Panc1 (cell line): ENCODE data around the gene DDB1.

Experiments
- POLR2AphosphoS5 ChIP-seq: IDR thresholded peaks from 2 replicates; pipeline ENCODE4 v1.6.1; 2012; ENCODE audit warnings: mild to moderate bottlenecking, low read depth, low read length, moderate library complexity
- SIN3A ChIP-seq: IDR thresholded peaks from 2 replicates; pipeline ENCODE4 v1.6.1; 2012; ENCODE audit warnings: low read depth, mild to moderate bottlenecking, low read length, moderate library complexity, borderline replicate concordance; ENCODE audit not compliant: insufficient read depth
- TCF7L2 ChIP-seq: IDR thresholded peaks from 2 replicates; pipeline ENCODE4 v1.6.1; 2011; ENCODE audit warnings: mild to moderate bottlenecking, low read depth, low read length, inconsistent platforms
- TF ChIP-seq, protein P1 (sequence below): fragments of 450-650 bp; IDR thresholded peaks from 2 replicates; pipeline ENCODE4 v1.5.1; 2017; ENCODE audit warnings: mild to moderate bottlenecking
- TF ChIP-seq, protein P2 (sequence below), 2 experiments: IDR thresholded peaks; 2 replicates each; pipeline ENCODE4 v1.6.1; 2011 to 2012; ENCODE audit warnings: low read depth in 2 of 2, control low read depth in 1 of 2, low read length in 1 of 2, mild to moderate bottlenecking in 1 of 2, moderate library complexity in 1 of 2; ENCODE audit not compliant: insufficient read depth in 1 of 2

DNA sequence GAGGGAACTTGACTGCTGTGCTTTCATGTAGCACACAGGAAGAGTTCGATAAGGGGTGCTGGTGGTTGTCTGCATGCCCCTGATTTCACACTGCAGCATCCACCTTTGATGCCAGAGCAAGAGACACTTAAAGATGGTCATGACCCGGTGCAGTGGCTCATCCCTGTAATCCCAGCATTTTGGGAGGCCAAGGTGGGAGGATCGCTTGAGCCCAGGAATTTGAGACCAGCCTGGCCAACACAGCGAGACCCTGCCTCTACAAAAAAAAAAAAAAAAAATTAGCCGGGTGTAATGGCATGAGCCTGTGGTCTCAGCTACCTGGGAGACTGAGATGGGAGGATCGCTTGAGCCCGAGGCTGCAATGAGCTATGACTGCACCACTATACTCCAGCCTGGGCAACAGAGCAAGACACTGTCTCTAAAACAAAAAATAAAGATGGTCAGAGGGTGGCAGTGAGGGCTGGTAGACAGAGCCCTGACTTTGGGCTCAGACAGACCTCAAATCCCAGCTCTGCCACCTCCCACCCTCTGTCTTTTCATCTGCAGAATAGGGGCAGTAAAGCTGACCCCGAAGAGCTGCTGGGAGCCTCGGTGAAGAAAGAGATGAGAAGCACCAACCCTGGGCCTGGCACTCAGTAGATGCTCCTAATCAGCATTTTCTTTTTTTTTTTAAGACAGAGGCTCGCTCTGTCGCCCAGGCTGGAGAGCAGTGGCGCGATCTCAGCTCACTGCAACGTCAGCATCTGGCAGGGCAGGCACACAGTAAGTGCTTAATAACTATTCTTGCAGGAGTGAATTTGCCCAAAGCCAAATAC, 55.5 kb downstream of the DDB1 start:
- TF ChIP-seq, protein P1, sequence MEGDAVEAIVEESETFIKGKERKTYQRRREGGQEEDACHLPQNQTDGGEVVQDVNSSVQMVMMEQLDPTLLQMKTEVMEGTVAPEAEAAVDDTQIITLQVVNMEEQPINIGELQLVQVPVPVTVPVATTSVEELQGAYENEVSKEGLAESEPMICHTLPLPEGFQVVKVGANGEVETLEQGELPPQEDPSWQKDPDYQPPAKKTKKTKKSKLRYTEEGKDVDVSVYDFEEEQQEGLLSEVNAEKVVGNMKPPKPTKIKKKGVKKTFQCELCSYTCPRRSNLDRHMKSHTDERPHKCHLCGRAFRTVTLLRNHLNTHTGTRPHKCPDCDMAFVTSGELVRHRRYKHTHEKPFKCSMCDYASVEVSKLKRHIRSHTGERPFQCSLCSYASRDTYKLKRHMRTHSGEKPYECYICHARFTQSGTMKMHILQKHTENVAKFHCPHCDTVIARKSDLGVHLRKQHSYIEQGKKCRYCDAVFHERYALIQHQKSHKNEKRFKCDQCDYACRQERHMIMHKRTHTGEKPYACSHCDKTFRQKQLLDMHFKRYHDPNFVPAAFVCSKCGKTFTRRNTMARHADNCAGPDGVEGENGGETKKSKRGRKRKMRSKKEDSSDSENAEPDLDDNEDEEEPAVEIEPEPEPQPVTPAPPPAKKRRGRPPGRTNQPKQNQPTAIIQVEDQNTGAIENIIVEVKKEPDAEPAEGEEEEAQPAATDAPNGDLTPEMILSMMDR, result no peak
- TF ChIP-seq SIN3A (no peak), POLR2AphosphoS5 (no peak), TCF7L2 (no peak)
- TF ChIP-seq, protein P2, sequence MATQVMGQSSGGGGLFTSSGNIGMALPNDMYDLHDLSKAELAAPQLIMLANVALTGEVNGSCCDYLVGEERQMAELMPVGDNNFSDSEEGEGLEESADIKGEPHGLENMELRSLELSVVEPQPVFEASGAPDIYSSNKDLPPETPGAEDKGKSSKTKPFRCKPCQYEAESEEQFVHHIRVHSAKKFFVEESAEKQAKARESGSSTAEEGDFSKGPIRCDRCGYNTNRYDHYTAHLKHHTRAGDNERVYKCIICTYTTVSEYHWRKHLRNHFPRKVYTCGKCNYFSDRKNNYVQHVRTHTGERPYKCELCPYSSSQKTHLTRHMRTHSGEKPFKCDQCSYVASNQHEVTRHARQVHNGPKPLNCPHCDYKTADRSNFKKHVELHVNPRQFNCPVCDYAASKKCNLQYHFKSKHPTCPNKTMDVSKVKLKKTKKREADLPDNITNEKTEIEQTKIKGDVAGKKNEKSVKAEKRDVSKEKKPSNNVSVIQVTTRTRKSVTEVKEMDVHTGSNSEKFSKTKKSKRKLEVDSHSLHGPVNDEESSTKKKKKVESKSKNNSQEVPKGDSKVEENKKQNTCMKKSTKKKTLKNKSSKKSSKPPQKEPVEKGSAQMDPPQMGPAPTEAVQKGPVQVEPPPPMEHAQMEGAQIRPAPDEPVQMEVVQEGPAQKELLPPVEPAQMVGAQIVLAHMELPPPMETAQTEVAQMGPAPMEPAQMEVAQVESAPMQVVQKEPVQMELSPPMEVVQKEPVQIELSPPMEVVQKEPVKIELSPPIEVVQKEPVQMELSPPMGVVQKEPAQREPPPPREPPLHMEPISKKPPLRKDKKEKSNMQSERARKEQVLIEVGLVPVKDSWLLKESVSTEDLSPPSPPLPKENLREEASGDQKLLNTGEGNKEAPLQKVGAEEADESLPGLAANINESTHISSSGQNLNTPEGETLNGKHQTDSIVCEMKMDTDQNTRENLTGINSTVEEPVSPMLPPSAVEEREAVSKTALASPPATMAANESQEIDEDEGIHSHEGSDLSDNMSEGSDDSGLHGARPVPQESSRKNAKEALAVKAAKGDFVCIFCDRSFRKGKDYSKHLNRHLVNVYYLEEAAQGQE (IDR thresholded peaks at IDR 0.05; ENCODE audit: insufficient read depth in 1 of 2, low read depth in 2 of 2, low read length in 1 of 2), result no peak
